AG09319 (cell line): ENCODE data around the gene NUMB.
A peak's percentile ranks its signal among the peaks of the same experiment; 100 is the strongest.

ENCODE experiments used
- DNase-seq: peaks from one replicate; pipeline ENCODE4 v3.0.0-alpha.2; 2010; ENCODE audit warnings: low read depth; ENCODE audit errors: extremely low read depth
- CTCF ChIP-seq: IDR thresholded peaks from 2 replicates; pipeline ENCODE4 v1.5.1; 2011; ENCODE audit warnings: low read depth, mild to moderate bottlenecking, inconsistent platforms, low read length, moderate library complexity

The NUMB gene

GRCh38 chr14:73307261-73307660, 151.1 kb downstream of the NUMB start:
- TF ChIP-seq CTCF = no peak
- no peak for DNase-seq

DNA sequence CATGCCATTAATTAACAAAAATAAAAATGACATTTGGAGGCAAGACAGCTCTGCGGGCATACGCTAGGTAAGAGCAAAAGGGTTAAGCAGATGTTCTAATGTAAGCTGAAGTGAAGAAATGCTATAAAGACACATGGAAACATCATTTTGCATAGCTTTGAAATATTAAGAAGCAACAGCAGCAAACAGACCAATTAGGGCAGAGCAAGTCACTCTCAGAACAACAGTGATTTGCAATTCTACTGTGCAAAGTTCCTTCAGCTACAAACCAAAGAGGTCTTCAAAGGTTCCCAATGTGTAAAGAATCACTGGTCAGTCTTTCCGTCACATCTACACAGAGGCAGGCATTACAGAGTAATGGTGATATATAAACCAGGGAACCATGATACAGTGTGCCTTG, 152.8 kb downstream of the NUMB start:
- no peak for TF ChIP-seq CTCF
- DNase-seq = no peak

DNA sequence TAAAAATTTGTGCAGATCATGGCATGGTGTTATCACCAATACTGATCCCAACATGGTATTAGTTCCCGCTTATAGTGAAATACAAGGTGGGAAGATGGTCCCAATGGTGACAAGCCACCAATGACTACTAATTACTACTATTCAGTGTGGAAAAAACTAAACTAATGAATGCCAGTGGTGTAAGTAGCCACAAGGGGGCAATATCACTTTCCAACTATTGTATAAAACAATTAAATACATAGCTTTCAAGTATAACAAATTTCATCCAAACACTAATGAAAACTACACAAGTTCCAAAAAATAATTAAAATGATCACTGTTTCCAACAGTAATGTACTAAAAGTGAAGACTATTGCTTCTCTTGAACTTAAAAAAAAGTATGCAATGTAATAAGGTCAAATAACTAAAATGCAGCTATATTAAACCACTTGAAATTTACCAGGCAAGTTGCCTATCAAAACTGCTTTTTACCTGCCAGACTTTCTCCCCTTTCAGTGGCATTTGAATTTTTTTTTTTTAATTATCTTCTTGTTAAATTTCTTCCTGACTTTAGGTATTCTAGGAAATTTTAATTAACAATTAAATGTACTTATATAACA, 163.0 kb downstream of the NUMB start:
- no peak for DNase-seq
- peak; percentile 62 for TF ChIP-seq CTCF

- TF ChIP-seq CTCF = no peak
- DNase-seq = no peak
Measured at GRCh38 chr14:73293782-73294781, 164.3 kb downstream of the NUMB start.

- no peak for DNase-seq
- no peak for TF ChIP-seq CTCF
Measured at GRCh38 chr14:73290279-73290678, 168.1 kb downstream of the NUMB start.

DNA sequence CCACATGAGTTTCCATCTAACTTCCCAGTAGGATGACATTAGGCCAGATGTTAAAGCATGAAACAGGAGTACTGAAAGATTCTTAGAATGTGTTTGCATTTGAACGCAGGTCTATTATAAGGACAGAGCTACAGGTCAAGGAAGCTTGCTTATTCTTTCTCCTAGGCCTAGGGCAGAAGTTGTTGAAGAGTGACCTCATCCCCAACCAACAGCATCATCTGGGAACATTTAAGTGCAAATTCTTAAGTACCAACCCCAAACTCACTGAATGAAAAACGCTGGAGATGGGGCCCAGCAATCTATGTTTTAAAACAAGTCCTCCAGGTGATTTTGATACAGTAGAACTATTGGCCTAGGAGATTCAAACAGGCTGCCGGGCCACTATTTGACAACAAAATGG, 168.6 kb downstream of the NUMB start:
- no peak for TF ChIP-seq CTCF
- peak; percentile 19 for DNase-seq

- no peak for TF ChIP-seq CTCF
- no peak for DNase-seq
Measured at GRCh38 chr14:73289308-73289707, 169.0 kb downstream of the NUMB start.
